ENCODE data around the gene CDK5RAP1.
"Not testable (repeated sequence)": the region's sequence is repeated elsewhere in the genome, so short reads cannot be mapped to it uniquely, and the experiment has no call there.

CDK5RAP1 gene

GRCh38 chr20:33419140-33419974 lies 18.0 kb upstream of the CDK5RAP1 start:
- no peak for DNase-seq (ENCODE audit: low spot score)

DNA sequence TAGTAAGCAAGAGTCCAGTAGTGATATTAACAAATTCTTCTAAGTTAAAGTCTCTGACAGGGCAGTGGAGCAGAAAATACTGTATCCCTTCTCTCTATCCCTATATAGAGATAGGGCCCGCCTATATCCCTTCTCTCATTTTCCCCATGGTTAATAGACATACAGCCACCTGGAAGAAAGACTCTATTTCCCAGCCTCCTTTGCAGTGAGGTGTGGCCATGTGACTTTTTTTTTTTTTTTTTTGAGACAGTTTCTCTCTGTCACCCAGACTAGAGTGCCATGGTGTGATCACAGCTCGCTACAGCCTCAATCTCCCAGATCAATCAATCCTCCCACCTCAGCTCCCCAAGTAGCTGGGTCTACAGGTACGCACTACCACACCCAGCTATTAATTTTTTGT lies 16.7 kb upstream of the CDK5RAP1 start:
- DNase-seq (ENCODE audit: low spot score): no peak

- DNase-seq (ENCODE audit: low spot score): no peak
Observed at GRCh38 chr20:33415948-33416347, 14.6 kb upstream of the CDK5RAP1 start.

GRCh38 chr20:33412484-33412838 lies 11.1 kb upstream of the CDK5RAP1 start:
- no peak for DNase-seq (ENCODE audit: low spot score)

DNA sequence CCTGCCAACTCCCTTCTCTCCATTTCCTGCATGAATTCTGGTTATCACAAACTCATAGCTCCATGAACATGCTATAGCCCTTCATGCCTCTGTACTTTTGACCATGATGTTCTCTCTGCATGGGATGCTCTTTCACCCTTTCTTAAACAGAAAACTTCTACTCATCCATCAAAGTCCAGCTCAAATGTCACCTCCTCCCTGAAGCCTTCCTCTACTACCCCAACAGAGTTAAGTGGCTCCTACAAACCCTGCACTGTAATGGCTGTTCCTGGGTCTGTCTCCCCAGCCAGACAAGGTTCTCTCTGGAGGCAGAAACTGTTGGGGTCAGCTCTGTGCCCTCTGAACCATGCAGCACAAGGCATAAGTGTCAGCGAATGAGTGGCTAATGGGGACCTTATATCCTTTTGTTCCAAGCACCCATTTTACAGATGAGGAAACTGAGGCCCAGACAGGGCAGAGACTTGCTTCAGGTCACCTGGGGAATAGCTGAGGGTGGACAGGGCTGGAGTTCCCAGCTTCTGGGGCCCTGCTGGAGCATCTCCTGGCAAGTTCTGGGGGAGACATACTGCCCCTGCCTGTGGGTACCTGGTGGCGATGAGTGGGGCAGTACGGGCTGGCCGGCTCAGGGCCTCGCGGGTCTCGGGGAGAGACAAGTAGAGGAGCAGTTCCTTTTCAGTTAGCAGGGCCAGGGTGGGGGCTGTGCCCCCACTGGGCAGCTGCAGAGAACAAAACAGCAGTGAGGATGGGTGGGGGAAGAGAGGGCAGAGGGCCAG lies 10.6 kb upstream of the CDK5RAP1 start:
- no peak for DNase-seq (ENCODE audit: low spot score)

GRCh38 chr20:33411242-33411641 lies 9.9 kb upstream of the CDK5RAP1 start:
- no peak for DNase-seq (ENCODE audit: low spot score)

DNA sequence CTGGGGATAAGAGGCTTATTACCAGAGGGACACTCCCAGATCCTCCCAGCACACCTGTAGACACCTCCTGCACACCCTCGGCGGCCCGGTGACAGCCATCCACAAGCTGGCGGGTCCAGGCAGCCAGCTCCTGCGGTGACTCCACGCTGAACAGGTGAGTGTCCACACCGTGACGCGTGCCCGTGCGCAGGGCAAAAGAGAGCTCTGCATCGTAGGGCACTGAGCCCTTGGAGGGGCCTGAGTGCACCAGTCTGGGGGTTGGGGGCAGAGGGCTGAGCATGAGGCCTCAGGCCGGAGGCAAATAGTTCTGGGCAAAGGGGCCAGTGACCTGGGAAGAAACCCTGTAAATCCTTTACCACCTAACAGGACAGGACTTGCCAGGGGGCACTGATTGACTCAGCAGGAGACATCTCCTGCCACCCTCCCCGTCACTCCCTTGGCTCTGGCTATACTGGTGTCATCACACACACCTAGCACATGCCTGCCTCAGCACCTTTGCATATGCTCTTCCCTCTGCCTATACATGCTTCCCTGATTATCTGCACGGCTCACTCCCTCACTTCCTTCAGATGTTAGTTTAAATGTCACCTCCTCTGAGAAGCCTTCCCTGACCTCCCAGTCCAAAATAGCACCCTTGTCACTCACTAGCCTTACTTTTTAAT lies 8.9 kb upstream of the CDK5RAP1 start:
- no peak for DNase-seq (ENCODE audit: low spot score)

- DNase-seq (ENCODE audit: low spot score): no peak
Observed at GRCh38 chr20:33408716-33409654, 7.7 kb upstream of the CDK5RAP1 start.

- no peak for DNase-seq (ENCODE audit: low spot score)
Observed at GRCh38 chr20:33408313-33408712, 7.0 kb upstream of the CDK5RAP1 start.

- no peak for DNase-seq (ENCODE audit: low spot score)
Observed at GRCh38 chr20:33407796-33408195, 6.5 kb upstream of the CDK5RAP1 start.

DNA sequence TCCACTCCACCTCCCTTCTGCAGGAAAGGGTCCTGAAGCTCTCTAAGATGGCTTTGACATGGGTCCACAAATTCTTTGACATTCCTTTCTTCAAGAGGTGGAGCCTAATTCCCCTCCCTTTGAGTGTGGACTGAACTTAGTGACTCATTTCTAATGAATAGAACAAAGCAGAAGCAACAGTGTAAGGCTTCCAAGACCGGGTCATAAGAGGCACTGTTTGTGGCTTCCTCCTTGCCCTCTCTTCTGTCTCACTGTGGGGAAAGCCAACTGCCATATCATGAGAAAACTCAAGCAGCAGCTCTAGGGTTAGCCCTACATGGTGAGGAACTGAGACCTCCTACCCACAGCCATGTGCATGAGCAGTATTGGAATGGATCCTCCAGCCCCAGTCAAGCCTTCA lies 5.9 kb upstream of the CDK5RAP1 start:
- DNase-seq (ENCODE audit: low spot score): no peak

DNA sequence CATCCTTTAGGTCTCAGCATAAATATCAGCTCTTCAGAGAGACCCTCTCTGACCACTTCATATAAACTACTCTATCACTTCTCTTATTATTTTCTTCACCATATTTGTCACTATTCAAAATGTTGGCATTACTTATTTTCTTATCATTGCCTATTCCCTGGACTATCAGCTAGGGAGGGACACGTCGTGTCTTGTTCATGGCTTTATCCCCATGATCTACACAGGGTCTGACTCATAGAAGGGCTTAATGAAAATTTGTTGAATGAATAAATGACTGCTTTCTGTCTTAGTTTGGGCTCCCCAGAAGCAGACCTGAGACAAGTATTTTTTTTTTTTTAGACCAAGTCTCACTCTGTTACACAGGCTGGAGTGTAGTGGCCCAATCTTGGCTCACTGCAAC lies 3.0 kb upstream of the CDK5RAP1 start:
- no peak for DNase-seq (ENCODE audit: low spot score)

GRCh38 chr20:33401921-33402369 lies 626 bp upstream of the CDK5RAP1 start:
- no peak for DNase-seq (ENCODE audit: low spot score)

GRCh38 chr20:33400812-33401183 lies 521 bp downstream of the CDK5RAP1 start:
- DNase-seq (ENCODE audit: low spot score): no peak

DNA sequence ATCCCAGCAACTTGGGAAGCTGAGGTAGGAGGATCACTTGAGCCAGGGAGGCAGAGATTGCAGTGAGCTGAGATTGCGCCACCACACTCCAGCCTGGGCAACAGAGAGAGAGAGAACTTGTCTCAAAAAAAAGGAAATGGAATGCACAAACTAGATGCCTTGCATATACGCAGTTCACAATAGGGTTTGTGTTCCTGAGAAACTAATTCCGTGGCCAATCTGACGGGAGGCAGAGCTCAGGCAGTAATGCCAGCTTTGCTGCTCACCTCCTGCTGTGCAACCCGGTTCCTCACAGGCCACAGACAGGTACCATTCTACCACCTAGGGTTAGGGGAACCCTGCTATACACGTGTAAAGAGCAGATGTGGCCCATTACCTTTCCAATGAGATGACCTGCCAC lies 1.4 kb downstream of the CDK5RAP1 start:
- DNase-seq (ENCODE audit: low spot score): no peak

- DNase-seq (ENCODE audit: low spot score): no peak
Observed at GRCh38 chr20:33394718-33395117, 6.6 kb downstream of the CDK5RAP1 start.

DNA sequence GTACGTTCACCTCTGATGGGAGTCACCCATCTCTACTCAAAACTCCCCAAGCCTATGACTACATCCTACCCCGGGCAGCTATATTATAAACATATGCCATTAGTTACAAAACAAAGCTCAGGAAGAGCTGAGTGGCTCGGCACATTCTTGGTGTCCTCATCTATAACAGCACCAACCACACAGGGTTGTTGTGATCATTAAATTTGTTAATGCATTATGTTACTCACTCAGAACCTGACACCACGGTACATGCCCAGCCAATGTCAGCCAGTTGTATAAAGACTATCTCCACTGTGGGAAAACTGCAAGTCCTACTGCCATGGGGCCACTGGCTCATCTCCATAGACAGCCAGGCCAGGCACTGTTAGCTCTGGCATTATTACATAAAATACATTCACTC lies 7.7 kb downstream of the CDK5RAP1 start:
- no peak for DNase-seq (ENCODE audit: low spot score)

GRCh38 chr20:33391722-33392415 lies 9.4 kb downstream of the CDK5RAP1 start:
- no peak for DNase-seq (ENCODE audit: low spot score)

- DNase-seq (ENCODE audit: low spot score): not testable (repeated sequence)
Observed at GRCh38 chr20:33389326-33389725, 12.0 kb downstream of the CDK5RAP1 start.

- DNase-seq (ENCODE audit: low spot score): no peak
Observed at GRCh38 chr20:33388268-33388667, 13.1 kb downstream of the CDK5RAP1 start.

- no peak for DNase-seq (ENCODE audit: low spot score)
Observed at GRCh38 chr20:33387177-33387576, 14.1 kb downstream of the CDK5RAP1 start.

Measured in CD4-positive, alpha-beta T cell treated with Interleukin-15 for 4 hours (primary cell).